Ishikawa (cell line): ENCODE results near the gene GRM3.

Experiments used
- EGR1 ChIP-seq: IDR thresholded peaks from 2 replicates; pipeline ENCODE4 v1.6.1; 2012
- EP300 ChIP-seq: IDR thresholded peaks from 2 replicates; pipeline ENCODE4 v1.6.1; 2012; ENCODE audit warnings: borderline replicate concordance
- TAF1 ChIP-seq: IDR thresholded peaks from 2 replicates; pipeline ENCODE4 v1.6.1; 2012; ENCODE audit warnings: low read depth, mild to moderate bottlenecking
- TCF12 ChIP-seq: IDR thresholded peaks from 2 replicates; pipeline ENCODE4 v1.6.1; 2012; ENCODE audit warnings: low read depth
- YY1 ChIP-seq: IDR thresholded peaks from 2 replicates; pipeline ENCODE4 v1.6.1; 2012; ENCODE audit warnings: low read depth
- TF ChIP-seq, protein P1 (sequence below): IDR thresholded peaks from 2 replicates; pipeline ENCODE4 v1.6.1; 2012; ENCODE audit warnings: low read depth, mild to moderate bottlenecking
- TF ChIP-seq, protein P2 (sequence below): IDR thresholded peaks from 2 replicates; pipeline ENCODE4 v1.6.1; 2012

DNA sequence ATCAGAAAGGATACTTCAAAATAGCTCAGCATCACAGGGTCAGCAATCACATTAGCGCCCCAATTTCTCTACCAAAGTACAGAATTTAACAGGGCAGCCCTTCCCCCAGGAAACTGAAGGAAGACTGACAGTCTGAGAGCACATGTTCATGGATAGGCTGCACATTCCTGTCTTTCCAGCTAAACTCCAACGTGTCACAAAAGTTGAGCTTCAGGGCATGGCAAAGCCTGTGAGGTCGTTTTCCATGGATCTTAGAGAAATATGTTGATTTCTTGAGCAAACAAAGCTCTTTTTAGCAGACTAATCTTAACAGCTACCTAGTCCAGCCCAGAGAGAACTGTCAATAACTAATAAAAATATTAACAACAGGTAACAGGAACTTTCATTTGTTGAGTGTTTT is 207.9 kb downstream of the GRM3 start:
- TF ChIP-seq YY1 (no peak), TCF12 (no peak), EP300 (no peak), EGR1 (no peak), TAF1 (no peak)
- TF ChIP-seq, protein P1, sequence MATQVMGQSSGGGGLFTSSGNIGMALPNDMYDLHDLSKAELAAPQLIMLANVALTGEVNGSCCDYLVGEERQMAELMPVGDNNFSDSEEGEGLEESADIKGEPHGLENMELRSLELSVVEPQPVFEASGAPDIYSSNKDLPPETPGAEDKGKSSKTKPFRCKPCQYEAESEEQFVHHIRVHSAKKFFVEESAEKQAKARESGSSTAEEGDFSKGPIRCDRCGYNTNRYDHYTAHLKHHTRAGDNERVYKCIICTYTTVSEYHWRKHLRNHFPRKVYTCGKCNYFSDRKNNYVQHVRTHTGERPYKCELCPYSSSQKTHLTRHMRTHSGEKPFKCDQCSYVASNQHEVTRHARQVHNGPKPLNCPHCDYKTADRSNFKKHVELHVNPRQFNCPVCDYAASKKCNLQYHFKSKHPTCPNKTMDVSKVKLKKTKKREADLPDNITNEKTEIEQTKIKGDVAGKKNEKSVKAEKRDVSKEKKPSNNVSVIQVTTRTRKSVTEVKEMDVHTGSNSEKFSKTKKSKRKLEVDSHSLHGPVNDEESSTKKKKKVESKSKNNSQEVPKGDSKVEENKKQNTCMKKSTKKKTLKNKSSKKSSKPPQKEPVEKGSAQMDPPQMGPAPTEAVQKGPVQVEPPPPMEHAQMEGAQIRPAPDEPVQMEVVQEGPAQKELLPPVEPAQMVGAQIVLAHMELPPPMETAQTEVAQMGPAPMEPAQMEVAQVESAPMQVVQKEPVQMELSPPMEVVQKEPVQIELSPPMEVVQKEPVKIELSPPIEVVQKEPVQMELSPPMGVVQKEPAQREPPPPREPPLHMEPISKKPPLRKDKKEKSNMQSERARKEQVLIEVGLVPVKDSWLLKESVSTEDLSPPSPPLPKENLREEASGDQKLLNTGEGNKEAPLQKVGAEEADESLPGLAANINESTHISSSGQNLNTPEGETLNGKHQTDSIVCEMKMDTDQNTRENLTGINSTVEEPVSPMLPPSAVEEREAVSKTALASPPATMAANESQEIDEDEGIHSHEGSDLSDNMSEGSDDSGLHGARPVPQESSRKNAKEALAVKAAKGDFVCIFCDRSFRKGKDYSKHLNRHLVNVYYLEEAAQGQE = no peak
- TF ChIP-seq, protein P2, sequence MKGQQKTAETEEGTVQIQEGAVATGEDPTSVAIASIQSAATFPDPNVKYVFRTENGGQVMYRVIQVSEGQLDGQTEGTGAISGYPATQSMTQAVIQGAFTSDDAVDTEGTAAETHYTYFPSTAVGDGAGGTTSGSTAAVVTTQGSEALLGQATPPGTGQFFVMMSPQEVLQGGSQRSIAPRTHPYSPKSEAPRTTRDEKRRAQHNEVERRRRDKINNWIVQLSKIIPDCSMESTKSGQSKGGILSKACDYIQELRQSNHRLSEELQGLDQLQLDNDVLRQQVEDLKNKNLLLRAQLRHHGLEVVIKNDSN = no peak
